ENCODE results near the gene SLC24A3.

SLC24A3 gene

GRCh38 chr20:19212469-19212815 lies at the start of gene SLC24A3:
SLC24A3 (plus strand) TSS chr20:19212642.
- DNase-seq (ENCODE audit: low read depth in 3 of 3) = no peak

GRCh38 chr20:19170148-19170547 lies 42.3 kb upstream of the SLC24A3 start:
- no peak for DNase-seq (ENCODE audit: low read depth in 3 of 3)

- DNase-seq (ENCODE audit: low read depth in 3 of 3) = no peak
Measured at GRCh38 chr20:19172637-19173036, 39.8 kb upstream of the SLC24A3 start.

GRCh38 chr20:19176470-19177052 lies 35.9 kb upstream of the SLC24A3 start:
- DNase-seq (ENCODE audit: low read depth in 3 of 3) = no peak

GRCh38 chr20:19181552-19181951 lies 30.9 kb upstream of the SLC24A3 start:
- no peak for DNase-seq (ENCODE audit: low read depth in 3 of 3)

- DNase-seq (ENCODE audit: low read depth in 3 of 3) = no peak
Measured at GRCh38 chr20:19185083-19185482, 27.4 kb upstream of the SLC24A3 start.

- no peak for DNase-seq (ENCODE audit: low read depth in 3 of 3)
Measured at GRCh38 chr20:19193349-19193748, 19.1 kb upstream of the SLC24A3 start.

GRCh38 chr20:19205981-19206396 lies 6.5 kb upstream of the SLC24A3 start:
- peak; percentile 10 to 40 (median 13) for DNase-seq (ENCODE audit: low read depth in 3 of 3)

- no peak for DNase-seq (ENCODE audit: low read depth in 3 of 3)
Measured at GRCh38 chr20:19207541-19207940, 4.9 kb upstream of the SLC24A3 start.

GRCh38 chr20:19210391-19211155 lies 1.9 kb upstream of the SLC24A3 start:
- DNase-seq (ENCODE audit: low read depth in 3 of 3) = no peak

- DNase-seq (ENCODE audit: low read depth in 3 of 3) = no peak
Measured at GRCh38 chr20:19211252-19211651, 1.2 kb upstream of the SLC24A3 start.

GRCh38 chr20:19211661-19212468 lies 577 bp upstream of the SLC24A3 start:
- no peak for DNase-seq (ENCODE audit: low read depth in 3 of 3)

GRCh38 chr20:19212821-19213502 lies 520 bp downstream of the SLC24A3 start:
- no peak for DNase-seq (ENCODE audit: low read depth in 3 of 3)

- no peak for DNase-seq (ENCODE audit: low read depth in 3 of 3)
Measured at GRCh38 chr20:19213946-19214490, 1.6 kb downstream of the SLC24A3 start.

GRCh38 chr20:19218411-19218810 lies 6.0 kb downstream of the SLC24A3 start:
- no peak for DNase-seq (ENCODE audit: low read depth in 3 of 3)

- no peak for DNase-seq (ENCODE audit: low read depth in 3 of 3)
Measured at GRCh38 chr20:19222520-19223040, 10.1 kb downstream of the SLC24A3 start.

- no peak for DNase-seq (ENCODE audit: low read depth in 3 of 3)
Measured at GRCh38 chr20:19223640-19224039, 11.2 kb downstream of the SLC24A3 start.

GRCh38 chr20:19231359-19232035 lies 19.1 kb downstream of the SLC24A3 start:
- no peak for DNase-seq (ENCODE audit: low read depth in 3 of 3)

GRCh38 chr20:19232997-19233794 lies 20.8 kb downstream of the SLC24A3 start:
- DNase-seq (ENCODE audit: low read depth in 3 of 3) = no peak

- no peak for DNase-seq (ENCODE audit: low read depth in 3 of 3)
Measured at GRCh38 chr20:19236371-19237055, 24.1 kb downstream of the SLC24A3 start.
